ENCODE measurements around the gene RILP.
"Not testable (repeated sequence)": the region's sequence is repeated elsewhere in the genome, so short reads cannot be mapped to it uniquely, and the experiment has no call there.

RILP gene

DNA sequence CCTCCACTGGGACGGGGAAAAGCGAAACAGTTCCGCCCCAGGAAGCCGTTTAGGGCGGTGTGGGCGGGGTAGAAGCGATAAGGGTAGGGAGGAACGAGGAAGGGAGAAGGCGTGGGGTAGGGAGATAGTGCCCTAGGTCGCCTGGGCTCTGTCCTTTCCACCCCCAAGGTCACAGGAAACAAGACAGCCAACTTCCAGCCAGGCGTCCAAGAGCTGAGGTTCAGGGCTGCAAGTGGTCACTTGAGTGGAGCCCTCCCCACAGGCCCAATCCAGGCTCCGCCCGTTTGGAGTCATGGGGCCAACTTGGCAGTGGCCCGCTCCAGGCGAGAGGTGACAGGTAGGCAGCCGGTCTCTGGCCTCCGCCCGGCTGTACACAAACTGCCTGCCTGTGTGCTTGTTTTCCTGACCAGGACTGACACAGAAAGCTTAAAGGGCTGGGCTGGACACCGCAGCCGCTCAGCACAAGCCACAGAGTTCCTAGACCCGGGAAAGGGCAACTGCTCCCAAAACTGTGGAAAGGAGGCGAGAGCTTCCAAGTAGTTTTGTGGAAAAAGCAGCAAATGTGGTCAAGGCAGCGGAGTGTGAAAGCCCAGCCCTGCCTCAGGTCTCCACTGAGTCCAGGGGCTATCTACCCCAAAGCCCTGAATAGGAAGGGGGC, at the start of gene RILP:
Gene RILP, minus strand, starts transcription at position 23 of the 658 bp plus-strand sequence. CDS start 62 bp downstream, outside the sequence.
- DNase-seq (ENCODE audit: low read depth, low spot score) = no peak

GRCh38 chr17:1697681-1698080, 48.0 kb upstream of the RILP start:
- no peak for DNase-seq (ENCODE audit: low read depth, low spot score)

- no peak for DNase-seq (ENCODE audit: low read depth, low spot score)
These were observed 45.7 kb upstream of the RILP start for GRCh38 chr17:1695365-1695764.

DNA sequence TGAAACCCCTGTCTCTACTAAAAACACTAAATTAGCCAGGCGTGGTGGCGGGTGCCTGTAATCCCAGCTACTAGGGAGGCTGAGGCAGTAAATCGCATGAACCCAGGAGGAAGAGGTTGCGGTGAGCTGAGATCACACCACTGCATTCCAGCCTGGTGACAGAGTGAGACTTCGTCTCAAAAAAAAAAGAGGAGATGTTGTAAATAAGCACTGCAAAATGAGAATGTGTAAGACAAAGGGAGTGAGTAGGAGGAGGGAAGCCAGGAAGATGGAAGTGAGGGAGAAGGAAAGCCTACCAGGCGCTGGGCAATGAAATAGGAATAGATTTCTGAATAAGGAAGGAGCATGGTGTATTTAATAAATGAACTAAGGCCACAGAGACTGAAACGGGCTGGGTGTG, 43.7 kb upstream of the RILP start:
- no peak for DNase-seq (ENCODE audit: low read depth, low spot score)

- no peak for DNase-seq (ENCODE audit: low read depth, low spot score)
These were observed 41.0 kb upstream of the RILP start for GRCh38 chr17:1690544-1691221.

- DNase-seq (ENCODE audit: low read depth, low spot score) = not testable (repeated sequence)
These were observed 38.7 kb upstream of the RILP start for GRCh38 chr17:1688405-1688804.

GRCh38 chr17:1686086-1686485, 36.4 kb upstream of the RILP start:
- DNase-seq (ENCODE audit: low read depth, low spot score) = no peak

- DNase-seq (ENCODE audit: low read depth, low spot score) = peak; percentile 95
These were observed 34.9 kb upstream of the RILP start, which contains the start of gene PRPF8 for GRCh38 chr17:1684378-1685189. TSS of gene PRPF8 (minus strand) at chr17:1684867. CDS start at chr17:1684571, 296 bp downstream.

DNA sequence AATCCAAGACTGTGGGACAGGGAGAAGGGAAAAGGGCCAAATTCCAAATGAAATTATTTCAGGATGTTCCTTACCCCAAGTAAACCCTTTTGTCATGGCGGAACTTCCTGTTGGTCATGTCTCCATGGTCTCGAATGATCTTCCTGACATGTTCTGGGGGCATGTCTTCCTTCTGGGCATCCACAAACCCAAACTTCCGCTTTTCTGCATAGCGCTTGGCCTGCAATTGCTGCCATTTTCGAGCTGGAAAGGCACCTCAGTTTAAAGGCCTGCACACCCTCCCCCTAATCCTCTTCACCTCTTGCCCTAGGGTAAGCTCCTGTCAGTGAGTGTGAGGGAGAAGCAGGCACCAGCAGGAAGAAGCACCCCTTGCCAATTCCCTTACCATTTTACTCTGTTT, 33.8 kb upstream of the RILP start:
- DNase-seq (ENCODE audit: low read depth, low spot score) = no peak

- no peak for DNase-seq (ENCODE audit: low read depth, low spot score)
These were observed 26.7 kb upstream of the RILP start for GRCh38 chr17:1676401-1676800.

GRCh38 chr17:1673041-1673785, 23.5 kb upstream of the RILP start:
- no peak for DNase-seq (ENCODE audit: low read depth, low spot score)

GRCh38 chr17:1663934-1664333, 14.3 kb upstream of the RILP start:
- DNase-seq (ENCODE audit: low read depth, low spot score) = not testable (repeated sequence)

DNA sequence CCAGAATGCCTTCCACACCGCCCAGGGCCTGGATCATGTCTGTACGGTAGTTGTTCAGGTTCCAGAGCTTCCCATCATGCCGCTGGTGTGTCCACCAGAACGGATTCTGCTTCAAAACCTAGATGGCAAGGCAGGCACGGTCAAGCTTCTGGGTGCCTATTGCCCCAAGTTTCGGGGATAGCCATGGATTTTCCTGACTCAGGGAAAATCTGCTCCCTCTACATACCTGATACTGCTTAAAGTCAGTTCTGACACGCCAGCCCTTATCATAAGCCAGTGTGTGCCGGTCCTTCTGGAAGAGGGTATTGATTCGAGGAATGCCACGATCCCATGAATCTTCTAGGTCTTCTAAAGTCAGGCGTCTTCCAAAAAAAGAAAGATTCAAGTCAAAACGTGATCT, 11.4 kb upstream of the RILP start:
- DNase-seq (ENCODE audit: low read depth, low spot score) = no peak

GRCh38 chr17:1658100-1658499, 8.4 kb upstream of the RILP start:
- DNase-seq (ENCODE audit: low read depth, low spot score) = no peak

DNA sequence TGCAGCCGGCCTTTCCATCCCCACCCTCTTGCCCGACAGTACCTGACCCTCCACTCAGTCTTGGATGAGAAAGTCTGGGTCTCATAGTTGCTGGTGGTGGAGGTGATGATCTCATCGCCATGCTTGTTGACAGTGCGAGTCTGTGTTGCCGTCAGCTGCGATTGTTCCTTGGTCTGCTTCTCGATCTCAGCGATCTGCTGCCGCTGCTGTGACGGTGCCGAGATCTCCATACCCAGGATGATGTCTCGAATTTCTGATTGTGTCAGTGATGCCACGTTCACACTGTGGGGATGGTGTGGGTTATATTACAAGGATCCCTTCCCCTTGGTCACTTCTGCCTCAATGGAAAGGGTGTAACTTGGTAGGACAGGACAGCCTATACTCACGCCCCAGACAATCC, 4.1 kb upstream of the RILP start:
- no peak for DNase-seq (ENCODE audit: low read depth, low spot score)

DNA sequence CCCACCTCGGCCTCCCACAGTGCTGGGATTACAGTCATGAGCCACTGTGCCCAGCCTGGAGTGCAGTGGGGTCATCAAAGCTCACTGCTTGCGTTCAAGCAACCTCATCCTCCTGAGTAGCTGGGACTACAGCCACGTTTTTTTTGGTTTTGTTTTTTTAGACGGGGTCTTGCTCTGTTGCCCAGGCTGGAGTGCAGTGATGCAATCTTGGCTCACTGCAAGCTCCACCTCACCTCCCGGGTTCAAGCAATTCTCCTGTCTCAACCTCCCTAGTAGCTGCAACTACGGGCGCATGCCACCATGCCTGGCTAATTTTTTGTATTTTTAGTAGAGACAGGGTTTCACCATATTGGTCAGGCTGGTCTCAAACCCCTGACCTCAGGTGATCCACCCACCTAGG, 3.1 kb upstream of the RILP start:
- DNase-seq (ENCODE audit: low read depth, low spot score) = not testable (repeated sequence)

- DNase-seq (ENCODE audit: low read depth, low spot score) = no peak
These were observed 1.8 kb upstream of the RILP start for GRCh38 chr17:1651559-1651844.

DNA sequence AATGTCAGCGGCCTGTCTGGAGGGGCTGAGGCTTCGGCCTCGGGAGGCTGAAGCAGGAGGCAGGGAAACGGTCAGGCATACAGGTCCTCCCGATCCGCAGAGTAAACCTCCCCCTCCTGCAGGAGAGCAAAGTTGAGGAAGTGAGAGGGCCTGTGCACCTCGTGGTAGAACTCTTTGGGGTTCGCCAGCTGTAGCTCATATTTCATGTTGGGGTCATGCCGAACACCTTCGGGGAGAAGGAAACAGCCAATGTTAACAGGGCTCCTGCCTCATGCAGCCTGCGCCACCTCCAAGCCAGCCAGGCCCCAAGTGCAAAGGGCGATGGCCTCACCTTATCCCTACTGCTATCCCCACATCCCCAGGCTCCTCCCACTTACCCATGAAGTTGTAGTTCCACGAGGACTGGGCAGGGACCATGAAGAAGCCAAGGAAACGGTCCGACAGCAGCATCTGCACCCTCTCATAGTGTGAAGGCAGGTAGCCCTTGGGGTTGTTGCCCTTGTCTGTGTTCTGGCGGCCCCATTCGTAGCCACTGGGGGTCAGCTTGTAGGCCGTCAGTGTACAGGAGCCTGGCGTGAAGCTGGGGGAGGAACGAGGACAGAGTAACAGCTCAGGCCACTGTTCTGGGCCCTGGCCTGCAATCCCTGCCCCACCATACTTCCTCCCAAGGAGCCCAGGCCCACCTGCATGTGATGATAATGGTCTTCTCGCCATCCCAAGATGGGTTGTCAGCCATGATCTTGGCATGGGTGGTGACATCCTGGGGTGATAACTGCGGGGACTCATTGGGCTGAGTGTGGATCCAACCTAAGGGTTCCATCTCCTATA, 1.3 kb upstream of the RILP start:
- DNase-seq (ENCODE audit: low read depth, low spot score) = no peak

DNA sequence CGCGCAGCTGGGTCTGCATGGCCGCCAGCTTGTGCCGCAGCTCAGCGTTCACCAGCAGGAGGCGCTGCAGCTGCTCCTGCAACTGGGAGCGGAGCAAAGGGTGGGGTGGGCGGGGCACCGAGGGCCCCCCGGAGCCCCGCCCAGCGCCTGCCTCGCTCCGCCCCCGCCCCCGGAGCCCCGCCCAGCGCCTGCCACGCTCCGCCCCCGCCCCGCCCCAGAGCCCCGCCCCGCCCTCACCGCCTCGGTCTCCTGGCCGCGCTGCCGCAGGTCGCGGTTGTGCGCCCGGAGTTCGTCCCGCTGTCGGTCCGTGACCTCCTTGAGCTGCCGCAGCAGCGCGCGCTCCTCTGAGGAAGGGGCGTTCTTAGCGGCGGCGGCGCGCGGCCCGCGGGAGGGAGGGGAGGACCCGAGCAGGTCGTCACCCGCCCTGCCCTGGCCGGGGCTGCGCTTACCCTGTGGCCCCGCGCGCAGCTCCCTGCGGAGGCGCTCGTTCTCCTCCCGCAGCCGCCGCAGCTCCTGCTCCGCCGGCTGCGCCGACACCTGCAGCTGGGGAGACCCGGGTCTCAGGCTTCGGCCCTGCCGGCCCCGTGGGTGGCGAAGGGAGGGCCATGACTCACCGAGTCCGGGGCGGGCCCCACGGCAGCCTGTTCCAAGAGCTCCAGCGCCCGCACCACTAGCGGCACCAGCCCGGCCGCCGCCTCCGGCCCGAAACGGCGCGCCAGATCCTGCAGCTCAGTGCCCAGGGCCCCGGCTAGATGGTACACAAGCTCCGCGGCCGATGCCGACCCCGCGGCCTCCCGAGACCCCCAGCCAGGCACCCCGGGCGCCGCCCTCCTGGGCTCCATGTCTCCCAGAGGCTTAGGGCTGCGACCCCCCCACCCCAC, 463 bp downstream of the RILP start:
- DNase-seq (ENCODE audit: low read depth, low spot score) = peak; percentile 83

All from smooth muscle cell of the brain vasculature (primary cell).